GM18505 (cell line): Measurements from ENCODE around the gene TTC7B.

Source experiments
- ATAC-seq: cut with Tn5 transposase; IDR thresholded peaks from one replicate; pipeline ENCODE4 v1.9.1; 2021; ENCODE audit not compliant: unreplicated experiment
- POLR2A ChIP-seq: IDR thresholded peaks from 4 replicates; pipeline ENCODE4 v1.6.1; 2011; ENCODE audit warnings: borderline replicate concordance; ENCODE audit not compliant: insufficient read depth, insufficient read length; ENCODE audit errors: extremely low read depth

Gene TTC7B

GRCh38 chr14:90546767-90547166 is 269.5 kb downstream of the TTC7B start:
- no peak for ATAC-seq
- no peak for TF ChIP-seq POLR2A

GRCh38 chr14:90545966-90546751 is 270.1 kb downstream of the TTC7B start:
- ATAC-seq, result no peak
- no peak for TF ChIP-seq POLR2A

- ATAC-seq, result no peak
- no peak for TF ChIP-seq POLR2A
Observed at GRCh38 chr14:90545382-90545781, 270.8 kb downstream of the TTC7B start.

GRCh38 chr14:90544971-90545370 is 271.3 kb downstream of the TTC7B start:
- ATAC-seq, result no peak

GRCh38 chr14:90544566-90544965 is 271.7 kb downstream of the TTC7B start:
- no peak for ATAC-seq
- TF ChIP-seq POLR2A, result no peak

More at GRCh38 chr14:90544971-90545370, 271.3 kb downstream of the TTC7B start:
- TF ChIP-seq POLR2A, result no peak

GRCh38 chr14:90543876-90544275 is 272.4 kb downstream of the TTC7B start:
- ATAC-seq, result no peak
- no peak for TF ChIP-seq POLR2A

- ATAC-seq, result no peak
Observed at GRCh38 chr14:90541076-90541634, 275.1 kb downstream of the TTC7B start.

GRCh38 chr14:90540437-90540836 is 275.8 kb downstream of the TTC7B start:
- ATAC-seq, result no peak
- no peak for TF ChIP-seq POLR2A

More at GRCh38 chr14:90541076-90541634, 275.1 kb downstream of the TTC7B start:
- TF ChIP-seq POLR2A, result no peak

GRCh38 chr14:90539996-90540395 is 276.2 kb downstream of the TTC7B start:
- TF ChIP-seq POLR2A, result no peak
- ATAC-seq, result no peak

- no peak for TF ChIP-seq POLR2A
- no peak for ATAC-seq
Observed at GRCh38 chr14:90539496-90539775, 276.8 kb downstream of the TTC7B start.

GRCh38 chr14:90538716-90539495 is 277.3 kb downstream of the TTC7B start:
- TF ChIP-seq POLR2A, result no peak
- no peak for ATAC-seq

GRCh38 chr14:90538095-90538494 is 278.1 kb downstream of the TTC7B start:
- ATAC-seq, result no peak
- no peak for TF ChIP-seq POLR2A

- no peak for ATAC-seq
- no peak for TF ChIP-seq POLR2A
Observed at GRCh38 chr14:90536511-90537191, 279.6 kb downstream of the TTC7B start.
